IPS-18c (cell line): Measurements from ENCODE around the gene ATP5PO.
"Not testable (repeated sequence)": the region's sequence is repeated elsewhere in the genome, so short reads cannot be mapped to it uniquely, and the experiment has no call there.

Experiments
- H3K4me3 ChIP-seq: 2 replicates; pipeline ENCODE4 v1.7.0; 2013; ENCODE audit warnings: low read depth, mild to moderate bottlenecking, low read length, moderate library complexity; ENCODE audit not compliant: insufficient read depth
- H3K9me3 ChIP-seq: one replicate; pipeline ENCODE4 v1.6.1; 2013; ENCODE audit warnings: mild to moderate bottlenecking, low read length, moderate library complexity; ENCODE audit not compliant: control insufficient read depth, insufficient read depth

Gene ATP5PO

DNA sequence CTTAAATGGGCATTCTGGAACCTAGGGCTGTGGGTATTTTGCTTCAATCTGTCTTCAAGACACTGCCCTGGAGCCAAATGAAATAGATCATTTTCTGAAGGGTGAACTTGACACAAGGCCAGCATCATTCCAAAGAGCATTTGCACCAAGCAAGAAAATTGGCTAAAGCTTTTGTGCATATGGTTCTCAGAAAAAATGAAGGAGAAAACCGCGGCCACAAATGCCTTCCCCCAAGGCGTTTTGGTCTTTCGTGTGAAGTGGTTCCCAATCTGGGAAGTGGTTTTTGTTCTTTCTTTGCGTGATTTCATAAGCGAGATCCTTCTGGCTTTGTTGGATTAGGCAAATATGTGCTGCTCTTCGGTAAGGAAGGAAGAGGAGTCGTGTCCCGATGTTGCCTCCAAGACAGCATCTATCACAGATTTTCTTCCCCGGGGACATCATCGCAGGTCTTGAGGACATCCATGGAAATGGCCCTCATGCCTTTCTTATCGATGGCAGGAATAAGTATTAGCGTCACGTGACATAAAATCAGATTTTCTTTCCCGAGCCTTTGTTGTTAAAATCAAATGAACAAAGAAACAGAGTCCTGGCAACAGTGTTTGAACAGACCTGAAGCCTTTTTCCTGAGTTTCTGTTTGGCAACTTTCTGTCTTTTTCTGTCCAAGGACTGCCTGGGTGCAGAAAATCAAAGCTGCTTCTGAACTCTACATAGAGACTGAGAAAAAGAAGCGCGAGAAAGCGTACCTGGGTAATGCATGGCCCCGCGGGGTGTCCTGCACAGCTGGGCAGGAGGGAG lies 31.0 kb downstream of the ATP5PO start:
- Histone ChIP-seq H3K9me3 (no peaks in the 10 kb centered on the region), H3K4me3 (no peak overlapping the region)

GRCh38 chr21:33883118-33883517 lies 32.5 kb downstream of the ATP5PO start:
- no peaks in the 10 kb centered on the region for H3K9me3 ChIP-seq
- no peak overlapping the region for H3K4me3 ChIP-seq

GRCh38 chr21:33881689-33882440 lies 33.7 kb downstream of the ATP5PO start:
- H3K9me3 ChIP-seq: no peaks in the 10 kb centered on the region
- no peak overlapping the region for H3K4me3 ChIP-seq

DNA sequence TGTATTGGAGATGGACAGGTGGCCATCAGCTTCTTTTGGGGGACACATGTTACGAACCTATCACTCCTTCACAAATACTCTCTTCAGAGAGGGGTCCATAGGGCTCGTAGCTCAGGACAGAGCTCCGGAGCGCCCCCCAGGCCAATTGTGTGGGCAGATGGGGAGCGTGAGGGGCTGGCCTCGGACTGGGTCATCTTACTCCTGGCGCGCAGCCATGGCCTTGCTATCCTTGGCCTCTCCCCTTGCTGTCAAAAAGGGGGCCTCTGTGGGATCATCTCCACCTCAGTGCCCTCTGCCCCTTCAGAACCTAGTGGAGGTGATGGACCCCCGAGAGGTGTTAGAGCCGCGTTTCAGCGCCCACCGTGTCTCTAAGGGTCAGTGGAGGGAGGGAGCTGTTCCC lies 35.0 kb downstream of the ATP5PO start:
- H3K9me3 ChIP-seq: no peaks in the 10 kb centered on the region
- H3K4me3 ChIP-seq: no peak overlapping the region

GRCh38 chr21:33878824-33879223 lies 36.8 kb downstream of the ATP5PO start:
- no peak overlapping the region for H3K4me3 ChIP-seq
- H3K9me3 ChIP-seq: no peaks in the 10 kb centered on the region

- Histone ChIP-seq H3K9me3 (no peaks in the 10 kb centered on the region), H3K4me3 (no peak overlapping the region)
These were observed 40.4 kb downstream of the ATP5PO start for GRCh38 chr21:33875026-33875695.

GRCh38 chr21:33874161-33874560 lies 41.4 kb downstream of the ATP5PO start:
- Histone ChIP-seq H3K9me3 (no peaks in the 10 kb centered on the region), H3K4me3 (no peak overlapping the region)

DNA sequence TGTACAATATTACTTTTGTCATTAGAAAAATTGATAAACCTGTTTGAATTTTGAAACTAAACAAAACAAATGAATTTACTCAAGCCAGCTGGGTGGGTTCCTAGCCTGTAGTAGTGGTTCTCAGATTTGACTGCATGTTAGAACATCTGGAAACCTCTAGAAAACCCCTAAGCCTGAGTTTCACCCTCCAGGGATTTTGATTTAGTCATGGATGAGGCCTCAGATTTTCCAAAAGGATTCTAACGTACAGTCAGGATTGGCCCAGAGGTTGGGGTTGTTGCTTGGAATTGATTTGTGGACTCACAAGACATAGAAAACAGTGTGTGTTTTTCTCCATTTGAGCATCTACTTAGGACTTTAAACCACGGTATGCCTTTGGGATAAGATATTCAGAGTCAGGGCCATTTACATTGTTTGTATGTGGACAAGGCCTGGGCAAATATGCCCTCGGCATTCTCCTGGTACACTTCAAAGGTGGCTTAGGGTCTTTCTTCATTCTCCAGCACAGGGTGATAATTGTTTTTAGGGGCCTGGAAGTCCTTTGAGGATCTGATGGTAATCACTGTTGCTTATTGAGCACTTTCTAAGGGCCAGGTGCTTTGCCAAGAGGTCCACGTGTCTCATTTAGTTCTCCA lies 42.6 kb downstream of the ATP5PO start:
- H3K9me3 ChIP-seq: no peaks in the 10 kb centered on the region
- H3K4me3 ChIP-seq: no peak overlapping the region

DNA sequence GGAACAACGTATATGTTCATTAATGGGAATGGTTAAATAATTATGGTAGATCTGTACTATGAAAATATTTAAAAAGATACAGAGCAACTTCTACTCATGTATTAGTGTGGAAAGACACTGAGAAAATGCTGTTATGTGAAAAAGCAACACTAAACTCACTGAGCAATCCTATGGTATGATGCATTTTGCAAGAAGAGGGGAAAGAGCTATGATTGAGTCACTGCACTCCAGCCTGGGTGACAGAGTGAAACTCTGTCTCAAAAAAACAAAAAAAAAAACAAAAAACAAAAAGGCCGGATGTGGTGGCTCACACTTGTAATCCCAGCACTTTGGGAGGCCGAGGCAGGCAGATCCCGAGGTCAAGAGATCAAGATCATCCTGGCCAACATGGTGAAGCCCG lies 44.4 kb downstream of the ATP5PO start:
- no peak overlapping the region for H3K4me3 ChIP-seq
- no peaks in the 10 kb centered on the region for H3K9me3 ChIP-seq

DNA sequence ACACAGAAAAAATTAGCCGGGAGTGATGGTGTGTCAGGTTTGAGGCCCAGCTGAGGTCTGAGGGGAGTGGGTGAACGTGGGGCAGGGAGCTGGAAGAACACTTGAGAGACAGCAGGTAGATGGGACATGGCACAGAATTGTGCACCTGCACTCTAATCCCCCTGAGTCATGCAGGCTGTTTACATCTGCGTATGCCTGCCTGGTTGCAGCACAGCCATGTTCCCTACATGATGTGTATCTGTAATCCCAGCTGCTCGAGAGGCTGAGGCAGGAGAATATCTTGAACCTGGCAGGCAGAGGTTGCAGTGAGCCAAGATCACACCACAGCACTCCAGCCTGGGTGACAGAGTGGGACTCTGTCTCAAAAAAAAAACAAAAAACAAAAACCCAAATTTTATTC lies 44.8 kb downstream of the ATP5PO start:
- Histone ChIP-seq H3K9me3 (no peaks in the 10 kb centered on the region), H3K4me3 (no peak overlapping the region)

GRCh38 chr21:33869873-33870272 lies 45.7 kb downstream of the ATP5PO start:
- no peak overlapping the region for H3K4me3 ChIP-seq
- H3K9me3 ChIP-seq: no peaks in the 10 kb centered on the region

DNA sequence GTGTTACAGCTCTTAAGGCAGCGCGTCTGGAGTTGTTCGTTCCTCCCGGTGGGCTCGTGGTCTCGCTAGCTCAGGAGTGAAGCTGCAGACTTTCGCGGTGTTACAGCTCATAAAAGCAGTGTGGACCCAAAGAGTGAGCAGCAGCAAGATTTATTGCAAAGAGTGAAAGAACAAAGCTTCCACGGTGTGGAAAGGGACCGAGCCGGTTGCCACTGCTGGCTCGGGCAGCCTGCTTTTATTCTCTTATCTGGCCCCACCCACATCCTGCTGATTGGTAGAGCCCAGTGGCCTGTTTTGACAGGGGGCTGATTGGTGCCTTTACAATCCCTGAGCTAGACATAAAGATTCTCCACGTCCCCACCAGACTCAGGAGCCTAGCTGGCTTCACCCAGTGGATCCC lies 47.7 kb downstream of the ATP5PO start:
- not testable (repeated sequence) for H3K9me3 ChIP-seq, H3K4me3 ChIP-seq

- H3K9me3 ChIP-seq: no peaks in the 10 kb centered on the region
- no peak overlapping the region for H3K4me3 ChIP-seq
These were observed 48.8 kb downstream of the ATP5PO start for GRCh38 chr21:33866826-33867225.

- no peaks in the 10 kb centered on the region for H3K9me3 ChIP-seq
- H3K4me3 ChIP-seq: no peak overlapping the region
These were observed 49.5 kb downstream of the ATP5PO start for GRCh38 chr21:33865996-33866575.

DNA sequence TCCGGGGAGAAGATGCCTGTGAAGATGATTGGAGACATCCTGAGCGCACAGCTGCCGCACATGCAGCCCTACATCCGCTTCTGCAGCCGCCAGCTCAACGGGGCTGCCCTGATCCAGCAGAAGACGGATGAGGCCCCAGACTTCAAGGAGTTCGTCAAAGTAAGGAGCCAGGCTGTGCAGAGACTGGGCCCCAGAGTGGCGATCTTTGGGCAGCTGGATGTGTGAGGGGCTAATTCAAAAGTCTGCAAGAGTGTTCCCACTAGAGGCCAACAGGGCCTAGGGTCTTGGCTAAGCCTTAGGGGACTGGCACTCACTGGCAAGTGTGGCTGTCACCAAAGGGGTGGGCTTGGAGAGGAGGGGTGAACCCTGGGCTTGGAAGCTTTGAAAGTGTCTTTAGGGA lies 50.4 kb downstream of the ATP5PO start:
- Histone ChIP-seq H3K4me3 (no peak overlapping the region), H3K9me3 (no peaks in the 10 kb centered on the region)

DNA sequence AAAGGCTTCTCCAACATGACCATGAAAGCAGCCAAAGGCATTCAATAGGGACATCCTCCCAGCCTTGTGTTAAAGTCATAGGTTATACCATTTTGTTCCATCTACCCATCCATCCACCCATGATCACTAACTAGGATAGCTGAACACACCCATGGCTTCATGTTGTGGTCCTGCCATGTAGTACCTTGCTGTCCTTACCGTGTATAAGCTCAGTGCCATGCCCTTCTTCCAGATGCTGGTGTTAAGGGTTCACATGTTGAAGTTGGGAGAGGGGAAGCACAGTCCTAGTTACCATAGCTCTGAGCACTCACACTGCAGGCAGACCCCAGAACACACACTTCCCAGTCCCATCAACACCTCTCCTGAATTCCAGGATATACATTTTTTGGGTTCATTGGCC lies 51.5 kb downstream of the ATP5PO start:
- peaks cover under 1% of the 10 kb centered on the region for H3K9me3 ChIP-seq
- H3K4me3 ChIP-seq: no peak overlapping the region

GRCh38 chr21:33863191-33863590 lies 52.4 kb downstream of the ATP5PO start:
- not testable (repeated sequence) for H3K9me3 ChIP-seq, H3K4me3 ChIP-seq
